ENCODE results near the gene NARF. TPM values are rescaled to one million over a fixed set of nuclear protein-coding genes. Genes with fewer than 3 reads are reported as not detected.

Gene NARF
- total and polyA plus RNA-seq, 2 of the 8 experiments (the other 6 are each of a cell fraction or from before 2014, with no cell fraction given), result 97.4 to 131 TPM

DNA sequence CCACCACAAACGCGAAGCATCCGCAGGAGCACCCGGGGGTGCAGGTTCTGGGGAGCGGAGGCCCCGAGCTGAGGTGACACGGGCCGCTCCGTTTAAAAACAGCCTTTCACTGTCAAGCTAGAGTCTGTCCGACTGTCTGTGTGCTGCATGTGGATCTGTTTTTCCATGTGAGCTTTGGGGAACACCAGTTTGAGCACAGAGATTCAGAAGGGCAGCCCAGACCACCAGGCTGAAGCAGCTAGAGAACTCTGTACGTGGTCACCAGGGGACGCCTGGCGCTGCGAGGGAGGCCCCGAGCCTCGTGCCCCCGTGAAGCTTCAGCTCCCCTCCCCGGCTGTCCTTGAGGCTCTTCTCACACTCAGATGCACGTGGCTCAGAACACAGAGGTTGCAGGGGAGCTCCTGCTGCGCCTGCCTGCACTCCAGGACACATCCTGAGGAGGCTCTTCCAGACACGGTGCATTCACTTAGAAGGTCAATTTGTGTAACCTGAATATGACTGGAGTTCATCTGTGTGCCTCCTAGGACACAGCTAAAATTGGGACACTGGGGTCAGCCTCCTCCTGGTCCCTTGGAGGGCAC, 45.3 kb downstream of the NARF start (continued):
- TF ChIP-seq CHD7 (IDR thresholded peaks at IDR 0.05; ENCODE audit: insufficient replicate concordance, low read length) (no peak), TCF12 (IDR thresholded peaks at IDR 0.05; ENCODE audit: low read depth, low read length) (no peak), PHF8 (conservative IDR thresholded peaks at IDR 0.05; ENCODE audit: low read depth, low read length) (no peak), MAFK (IDR thresholded peaks at IDR 0.05; ENCODE audit: low read depth, low read length) (no peak), SP2 (IDR thresholded peaks at IDR 0.05; ENCODE audit: low read length) (no peak), POLR2A (IDR thresholded peaks at IDR 0.05; ENCODE audit: control extremely low read depth in 1 of 2, low read depth in 2 of 2, low read length in 2 of 2) (no peak), HDAC6 (IDR thresholded peaks at IDR 0.05; ENCODE audit: low read depth, low read length) (no peak), SUZ12 (IDR thresholded peaks at IDR 0.05; ENCODE audit: low read length) (no peak), TAF1 (IDR thresholded peaks at IDR 0.05; ENCODE audit: low read depth, low read length) (no peak)
